Activated CD4-positive, alpha-beta memory T cell treated with anti-CD3 and anti-CD28 coated beads for 36 hours (primary cell): ENCODE results near the gene TESPA1. TPM values are rescaled to one million over a fixed set of nuclear protein-coding genes. Genes with fewer than 3 reads are reported as not detected.
A peak's percentile ranks its signal among the peaks of the same experiment; 100 is the strongest.
"Not testable (repeated sequence)": the region's sequence is repeated elsewhere in the genome, so short reads cannot be mapped to it uniquely, and the experiment has no call there.

Experiments
- CTCF ChIA-PET: fragments of 350-600 bp; sonication (Branson Sonifier 250); formaldehyde crosslinking; loops from one replicate; lab custom pipeline; 2021; ENCODE audit warnings: antibody characterized with exemption, inconsistent platforms; lab: Charles Lee
- POLR2A ChIA-PET: fragments of 350-600 bp; sonication (Branson Sonifier 250); formaldehyde crosslinking; loops from one replicate; lab custom pipeline; 2021; ENCODE audit warnings: antibody characterized with exemption; lab: Charles Lee
- DNase-seq: peaks from one replicate; pipeline ENCODE4 v3.0.0-alpha.2; 2020
- H3K27ac Mint-ChIP-seq: one replicate; pipeline ENCODE4 v1.8.0; 2021; ENCODE audit warnings: mixed read lengths
- H3K27me3 Mint-ChIP-seq: one replicate; pipeline ENCODE4 v1.8.0; 2021; ENCODE audit warnings: mixed read lengths
- H3K36me3 Mint-ChIP-seq: one replicate; pipeline ENCODE4 v1.8.0; 2021; ENCODE audit warnings: mixed read lengths
- H3K4me1 Mint-ChIP-seq: one replicate; pipeline ENCODE4 v1.8.0; 2021; ENCODE audit warnings: low read depth, mixed read lengths
- H3K4me3 Mint-ChIP-seq: one replicate; pipeline ENCODE4 v1.8.0; 2021; ENCODE audit warnings: mild to moderate bottlenecking, mixed read lengths
- H3K9me3 Mint-ChIP-seq: one replicate; pipeline ENCODE4 v1.8.0; 2021; ENCODE audit warnings: mixed read lengths
- intact Hi-C: fragments of 100-400 bp; cut with micrococcal nuclease; formaldehyde crosslinking; loops from one replicate; pipeline ENCODE4 v1.15.1; 2023
- total RNA-seq, 2 experiments: library from RNA; stranded (reverse); gene quantifications; one replicate each; pipeline ENCODE4 v1.2.3, GENCODE V29; 2021

TESPA1 gene
- total RNA-seq, 2 experiments from 2014 or later = 73.9 to 74.8 TPM

GRCh38 chr12:54945082-54945481 lies 39.5 kb downstream of the TESPA1 start:
- ChIA-PET CTCF (no interaction called here), POLR2A (no interaction called here)
- peaks cover 20% of the 10 kb centered on the region for H3K36me3 Mint-ChIP-seq
- no peak overlapping the region for H3K27ac Mint-ChIP-seq
- intact Hi-C loops = no loop called here
- no peaks in the 10 kb centered on the region for H3K27me3 Mint-ChIP-seq
- no peak overlapping the region for H3K4me3 Mint-ChIP-seq
- H3K4me1 Mint-ChIP-seq = peaks cover 9% of the 10 kb centered on the region
- H3K9me3 Mint-ChIP-seq = no peaks in the 10 kb centered on the region
- no peak for DNase-seq

GRCh38 chr12:54943292-54943691 lies 41.3 kb downstream of the TESPA1 start:
- intact Hi-C loops, H3K27ac Mint-ChIP-seq, H3K4me1 Mint-ChIP-seq, H3K27me3 Mint-ChIP-seq, CTCF ChIA-PET, POLR2A ChIA-PET, H3K9me3 Mint-ChIP-seq, DNase-seq, H3K4me3 Mint-ChIP-seq: not testable (repeated sequence)
- H3K36me3 Mint-ChIP-seq = peaks cover 14% of the 10 kb centered on the region

GRCh38 chr12:54941659-54942058 lies 42.9 kb downstream of the TESPA1 start:
- H3K27me3 Mint-ChIP-seq = no peaks in the 10 kb centered on the region
- ChIA-PET POLR2A (no interaction called here), CTCF (no interaction called here)
- DNase-seq = no peak
- H3K36me3 Mint-ChIP-seq = peaks cover 4% of the 10 kb centered on the region
- H3K4me3 Mint-ChIP-seq = no peak overlapping the region
- H3K9me3 Mint-ChIP-seq = no peaks in the 10 kb centered on the region
- intact Hi-C loops = no loop called here
- H3K27ac Mint-ChIP-seq = no peak overlapping the region
- H3K4me1 Mint-ChIP-seq = peaks cover 12% of the 10 kb centered on the region

GRCh38 chr12:54940727-54941315 lies 43.7 kb downstream of the TESPA1 start:
- ChIA-PET CTCF (interaction anchor here (1.0 to 1.4 kb wide), 2 partner anchors 16 to 18 kb away, joined by 3 to 6 read pairs; no protein-coding TSS in a partner anchor), POLR2A (no interaction called here)
- no peak for DNase-seq
- Mint-ChIP-seq H3K4me1 (peaks cover 20% of the 10 kb centered on the region), H3K27ac (no peak overlapping the region), H3K9me3 (peaks cover 2% of the 10 kb centered on the region), H3K4me3 (no peak overlapping the region), H3K27me3 (no peaks in the 10 kb centered on the region), H3K36me3 (peaks cover 4% of the 10 kb centered on the region)
- intact Hi-C loops = no loop called here

GRCh38 chr12:54937929-54938328 lies 46.6 kb downstream of the TESPA1 start:
- Mint-ChIP-seq H3K4me1 (peaks cover 47% of the 10 kb centered on the region), H3K4me3 (no peak overlapping the region), H3K36me3 (peaks cover 4% of the 10 kb centered on the region), H3K27me3 (no peaks in the 10 kb centered on the region), H3K27ac (no peak overlapping the region), H3K9me3 (peaks cover 6% of the 10 kb centered on the region)
- DNase-seq = no peak
- intact Hi-C loops = loop anchor here (5.0 to 10.0 kb wide), 2 partner anchors 191 to 523 kb away; partner anchors contain the start of gene ITGA5
- ChIA-PET POLR2A (no interaction called here), CTCF (interaction anchor here (1.4 kb wide), 1 partner anchor 20 kb away, joined by 4 read pairs; no protein-coding TSS in a partner anchor)

GRCh38 chr12:54937376-54937775 lies 47.2 kb downstream of the TESPA1 start:
- POLR2A ChIA-PET = no interaction called here
- Mint-ChIP-seq H3K27ac (no peak overlapping the region), H3K4me1 (peaks cover 52% of the 10 kb centered on the region), H3K36me3 (peaks cover 2% of the 10 kb centered on the region), H3K27me3 (no peaks in the 10 kb centered on the region), H3K9me3 (peaks cover 6% of the 10 kb centered on the region), H3K4me3 (no peak overlapping the region)
- intact Hi-C loops = loop anchor here (5.0 to 10.0 kb wide), 2 partner anchors 190 to 523 kb away; partner anchors contain the start of gene ITGA5
- CTCF ChIA-PET = interaction anchor here (1.4 to 1.7 kb wide), 2 partner anchors 21 to 135 kb away, joined by 4 to 5 read pairs; no protein-coding TSS in a partner anchor
- no peak for DNase-seq

GRCh38 chr12:54936736-54937135 lies 47.8 kb downstream of the TESPA1 start:
- peaks cover 6% of the 10 kb centered on the region for H3K36me3 Mint-ChIP-seq
- H3K4me1 Mint-ChIP-seq = peaks cover 56% of the 10 kb centered on the region
- intact Hi-C loops = loop anchor here (5.0 to 10.0 kb wide), 2 partner anchors 189 to 522 kb away; partner anchors contain the start of gene ITGA5

GRCh38 chr12:54935235-54935951 lies 49.2 kb downstream of the TESPA1 start:
- CTCF ChIA-PET = interaction anchor here (0.7 to 3.3 kb wide), 10 partner anchors 21 to 233 kb away, joined by 3 to 29 read pairs (median 5); partner anchors contain the start of genes MUCL1 and TESPA1

More at GRCh38 chr12:54936736-54937135, 47.8 kb downstream of the TESPA1 start:
- CTCF ChIA-PET = interaction anchor here (1.0 to 3.3 kb wide), 7 partner anchors 20 to 212 kb away, joined by 3 to 29 read pairs (median 9); partner anchors contain the start of gene MUCL1
- DNase-seq = no peak
- Mint-ChIP-seq H3K9me3 (peaks cover 8% of the 10 kb centered on the region), H3K4me3 (no peak overlapping the region), H3K27ac (peak overlapping the region; percentile 98), H3K27me3 (no peaks in the 10 kb centered on the region)
- POLR2A ChIA-PET = no interaction called here

GRCh38 chr12:54934419-54934818 lies 50.1 kb downstream of the TESPA1 start:
- intact Hi-C loops = loop anchor here (10.0 kb wide), 1 partner anchor 520 kb away; the partner anchor contains the start of gene ITGA5
- H3K4me1 Mint-ChIP-seq = peaks cover 60% of the 10 kb centered on the region
- ChIA-PET CTCF (interaction anchor here (1.1 to 3.3 kb wide), 6 partner anchors 22 to 184 kb away, joined by 3 to 29 read pairs (median 8); no protein-coding TSS in a partner anchor), POLR2A (interaction anchor here (1.7 to 1.8 kb wide), 2 partner anchors 51 to 70 kb away, joined by 5 to 8 read pairs; partner anchors contain the start of gene TESPA1)
- peak overlapping the region; percentile 98 for H3K27ac Mint-ChIP-seq
- peaks cover 23% of the 10 kb centered on the region for H3K9me3 Mint-ChIP-seq
- H3K27me3 Mint-ChIP-seq = no peaks in the 10 kb centered on the region
- peaks cover 23% of the 10 kb centered on the region for H3K36me3 Mint-ChIP-seq
- no peak overlapping the region for H3K4me3 Mint-ChIP-seq
- DNase-seq = no peak

More at GRCh38 chr12:54935235-54935951, 49.2 kb downstream of the TESPA1 start:
- Mint-ChIP-seq H3K27me3 (no peaks in the 10 kb centered on the region), H3K4me1 (peaks cover 58% of the 10 kb centered on the region), H3K27ac (peak overlapping the region; percentile 98), H3K9me3 (peaks cover 15% of the 10 kb centered on the region), H3K4me3 (peak overlapping the region; percentile 53), H3K36me3 (peaks cover 19% of the 10 kb centered on the region)
- intact Hi-C loops = loop anchor here (1.0 to 10.0 kb wide), 7 partner anchors 24 to 521 kb away; partner anchors contain the start of genes ITGA5, MUCL1 and TESPA1
- DNase-seq = peak; percentile 72
- POLR2A ChIA-PET = interaction anchor here (0.7 to 1.8 kb wide), 6 partner anchors 24 to 71 kb away, joined by 3 to 8 read pairs (median 4); partner anchors contain the start of gene TESPA1

- H3K27ac Mint-ChIP-seq = peak overlapping the region; percentile 98
- no peaks in the 10 kb centered on the region for H3K27me3 Mint-ChIP-seq
- H3K9me3 Mint-ChIP-seq = peaks cover 25% of the 10 kb centered on the region
- intact Hi-C loops = loop anchor here (10.0 kb wide), 1 partner anchor 519 kb away; the partner anchor contains the start of gene ITGA5
- peaks cover 27% of the 10 kb centered on the region for H3K36me3 Mint-ChIP-seq
- ChIA-PET CTCF (interaction anchor here (1.3 to 1.9 kb wide), 2 partner anchors 77 to 184 kb away, joined by 4 to 6 read pairs; no protein-coding TSS in a partner anchor), POLR2A (no interaction called here)
- DNase-seq = peak; percentile 33
- H3K4me1 Mint-ChIP-seq = peaks cover 58% of the 10 kb centered on the region
- H3K4me3 Mint-ChIP-seq = no peak overlapping the region
Observed at GRCh38 chr12:54933376-54933775, 51.2 kb downstream of the TESPA1 start.

- no peak for DNase-seq
Observed at GRCh38 chr12:54932691-54933090, 51.9 kb downstream of the TESPA1 start.

More at GRCh38 chr12:54932691-54933090, 51.9 kb downstream of the TESPA1 start:
- Mint-ChIP-seq H3K4me3 (no peak overlapping the region), H3K27ac (peak overlapping the region; percentile 76), H3K4me1 (peaks cover 56% of the 10 kb centered on the region), H3K9me3 (peaks cover 25% of the 10 kb centered on the region), H3K36me3 (peaks cover 28% of the 10 kb centered on the region), H3K27me3 (no peaks in the 10 kb centered on the region)
- POLR2A ChIA-PET = no interaction called here
- intact Hi-C loops = loop anchor here (10.0 kb wide), 1 partner anchor 518 kb away; the partner anchor contains the start of gene ITGA5
- CTCF ChIA-PET = interaction anchor here (1.3 to 1.9 kb wide), 2 partner anchors 76 to 183 kb away, joined by 4 to 6 read pairs; no protein-coding TSS in a partner anchor
